Measurements from ENCODE around the gene RNGTT.

GRCh38 chr6:88761237-88762031 lies 202.0 kb downstream of the RNGTT start:
- TF ChIP-seq POLR2A (IDR thresholded peaks at IDR 0.05; ENCODE audit: low read depth, low read length) (no peak), POLR2AphosphoS5 (IDR thresholded peaks at IDR 0.05; ENCODE audit: low read depth, low read length) (no peak), TAF1 (IDR thresholded peaks at IDR 0.05; ENCODE audit: low read depth, low read length) (no peak), PAX5 (IDR thresholded peaks at IDR 0.05; ENCODE audit: insufficient read depth, low read length, severe bottlenecking) (no peak)

Measured in GM12891 (cell line).